ENCODE measurements around the gene ASCC2. TPM values are rescaled to one million over a fixed set of nuclear protein-coding genes. Genes with fewer than 3 reads are reported as not detected.

Gene ASCC2
- total and polyA plus RNA-seq, 2 donors from 2014 or later = 41.9 to 51.3 TPM

- Histone ChIP-seq H3K27me3 (ENCODE audit: control insufficient read depth, insufficient read depth, low read length) (no peaks in the 10 kb centered on the region), H3K4me3 (ENCODE audit: low read length in 3 of 3) (no peak overlapping the region), H3K27ac (ENCODE audit: low read depth in 2 of 2, low read length in 2 of 2) (no peak overlapping the region), H3K4me1 (ENCODE audit: control insufficient read depth in 2 of 3, insufficient read depth in 2 of 3, low read depth in 1 of 3, low read length in 3 of 3) (no peaks in the 10 kb centered on the region), H3K9me3 (ENCODE audit: control insufficient read depth in 2 of 3, insufficient read depth in 1 of 3, low read length in 3 of 3) (no peaks in the 10 kb centered on the region), H3K36me3 (ENCODE audit: control insufficient read depth in 2 of 3, insufficient read depth in 3 of 3, low read length in 3 of 3) (peaks cover 0 to 6% (median 5%) of the 10 kb centered on the region in 3 donors), H3K9ac (ENCODE audit: low read length in 3 of 3) (no peak overlapping the region)
- TF ChIP-seq CTCF (IDR thresholded peaks at IDR 0.05; ENCODE audit: borderline replicate concordance, extremely low read depth, insufficient read depth) = no peak
- no peak for DNase-seq
- no peak for FAIRE-seq
- intact Hi-C loops (cut with DNase I) = no loop called here
Measured at GRCh38 chr22:29741926-29742325, 96.1 kb downstream of the ASCC2 start.

DNA sequence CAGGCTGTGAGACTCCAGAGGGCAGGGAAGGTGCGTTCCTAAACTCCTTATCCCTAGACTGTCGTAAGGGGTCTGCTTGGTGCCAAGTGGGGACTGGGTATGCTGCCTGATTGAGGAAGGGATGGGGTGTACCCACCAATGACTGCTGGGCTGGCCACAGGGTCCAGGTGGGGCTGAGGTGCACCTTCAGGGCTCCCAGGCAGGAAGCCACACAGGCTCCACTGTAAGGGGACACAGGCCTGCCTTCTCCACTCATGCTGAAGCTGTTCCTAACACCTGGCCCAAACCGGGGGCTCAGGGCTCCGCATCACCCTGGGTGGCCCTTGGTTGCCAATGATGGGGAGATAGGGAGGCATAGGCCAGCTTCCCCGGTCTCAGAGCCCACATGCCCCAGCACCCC, 97.9 kb downstream of the ASCC2 start:
- no peak overlapping the region for H3K9ac ChIP-seq (ENCODE audit: low read length in 3 of 3)
- intact Hi-C loops (cut with DNase I) = no loop called here
- no peak for DNase-seq
- H3K27me3 ChIP-seq (ENCODE audit: control insufficient read depth, insufficient read depth, low read length) = no peaks in the 10 kb centered on the region
- H3K36me3 ChIP-seq (ENCODE audit: control insufficient read depth in 2 of 3, insufficient read depth in 3 of 3, low read length in 3 of 3) = peaks cover 0 to 4% (median 2%) of the 10 kb centered on the region in 3 donors
- TF ChIP-seq CTCF (IDR thresholded peaks at IDR 0.05; ENCODE audit: borderline replicate concordance, extremely low read depth, insufficient read depth) = no peak
- no peaks in the 10 kb centered on the region for H3K4me1 ChIP-seq (ENCODE audit: control insufficient read depth in 2 of 3, insufficient read depth in 2 of 3, low read depth in 1 of 3, low read length in 3 of 3)
- no peaks in the 10 kb centered on the region for H3K9me3 ChIP-seq (ENCODE audit: control insufficient read depth in 2 of 3, insufficient read depth in 1 of 3, low read length in 3 of 3)
- FAIRE-seq = no peak
- no peak overlapping the region for H3K27ac ChIP-seq (ENCODE audit: low read depth in 2 of 2, low read length in 2 of 2)
- no peak overlapping the region for H3K4me3 ChIP-seq (ENCODE audit: low read length in 3 of 3)

GRCh38 chr22:29739346-29739875, 98.7 kb downstream of the ASCC2 start:
- no peak for DNase-seq
- intact Hi-C loops (cut with DNase I) = no loop called here

More at GRCh38 chr22:29739346-29739875, 98.7 kb downstream of the ASCC2 start:
- Histone ChIP-seq H3K4me1 (ENCODE audit: control insufficient read depth in 2 of 3, insufficient read depth in 2 of 3, low read depth in 1 of 3, low read length in 3 of 3) (no peaks in the 10 kb centered on the region), H3K4me3 (ENCODE audit: low read length in 3 of 3) (no peak overlapping the region), H3K9ac (ENCODE audit: low read length in 3 of 3) (no peak overlapping the region), H3K9me3 (ENCODE audit: control insufficient read depth in 2 of 3, insufficient read depth in 1 of 3, low read length in 3 of 3) (no peaks in the 10 kb centered on the region), H3K27ac (ENCODE audit: low read depth in 2 of 2, low read length in 2 of 2) (no peak overlapping the region), H3K27me3 (ENCODE audit: control insufficient read depth, insufficient read depth, low read length) (no peaks in the 10 kb centered on the region), H3K36me3 (ENCODE audit: control insufficient read depth in 2 of 3, insufficient read depth in 3 of 3, low read length in 3 of 3) (peaks cover 0 to 4% (median 0%) of the 10 kb centered on the region in 3 donors)
- TF ChIP-seq CTCF (IDR thresholded peaks at IDR 0.05; ENCODE audit: borderline replicate concordance, extremely low read depth, insufficient read depth) = no peak
- no peak for FAIRE-seq

Other genes starting within 250 kb of the ASCC2 start
- gene NF2, start 234.6 kb downstream of the ASCC2 start, total RNA-seq = 60.6 TPM
- gene NF2, start 234.6 kb downstream of the ASCC2 start, polyA plus RNA-seq (ENCODE audit: insufficient read depth, low read depth, low replicate concordance) = 15.4 TPM
- gene CABP7, start 118.3 kb downstream of the ASCC2 start, total RNA-seq = 0.06 TPM
- not detected for gene CABP7, start 118.3 kb downstream of the ASCC2 start, polyA plus RNA-seq (ENCODE audit: insufficient read depth, low read depth, low replicate concordance)
- gene ZMAT5, start 71.3 kb downstream of the ASCC2 start, total RNA-seq = 21.3 TPM
- gene ZMAT5, start 71.3 kb downstream of the ASCC2 start, polyA plus RNA-seq (ENCODE audit: insufficient read depth, low read depth, low replicate concordance) = 47.7 TPM
- 78.7 TPM for gene UQCR10, start 70.9 kb downstream of the ASCC2 start, total RNA-seq
- gene UQCR10, start 70.9 kb downstream of the ASCC2 start, polyA plus RNA-seq (ENCODE audit: insufficient read depth, low read depth, low replicate concordance) = 479 TPM
- gene MTMR3, start 44.9 kb upstream of the ASCC2 start, total RNA-seq = 56.2 TPM
- 9.6 TPM for gene MTMR3, start 44.9 kb upstream of the ASCC2 start, polyA plus RNA-seq (ENCODE audit: insufficient read depth, low read depth, low replicate concordance)
- not detected for gene HORMAD2, start 242.2 kb upstream of the ASCC2 start, total RNA-seq
- not detected for gene HORMAD2, start 242.2 kb upstream of the ASCC2 start, polyA plus RNA-seq (ENCODE audit: insufficient read depth, low read depth, low replicate concordance)

Measured in kidney (tissue), 14 donors.